Brain microvascular endothelial cell (primary cell): Measurements from ENCODE around the gene FBXW7.
"Not testable (repeated sequence)": the region's sequence is repeated elsewhere in the genome, so short reads cannot be mapped to it uniquely, and the experiment has no call there.

Experiments
- DNase-seq: peaks from one replicate; pipeline ENCODE4 v3.0.0-alpha.2; 2020
- H3K27ac ChIP-seq: fragments of 250-450 bp; sonication (Bioruptor Pico); 2 replicates; pipeline ENCODE4 v1.5.1; 2020; ENCODE audit warnings: mild to moderate bottlenecking, moderate library complexity
- H3K27me3 ChIP-seq: fragments of 250-450 bp; sonication (Bioruptor Pico); replicated peaks from 2 replicates; pipeline ENCODE4 v1.5.1; 2020; ENCODE audit warnings: mild to moderate bottlenecking
- H3K36me3 ChIP-seq: fragments of 250-450 bp; sonication (Bioruptor Pico); replicated peaks from 2 replicates; pipeline ENCODE4 v1.5.1; 2020; ENCODE audit warnings: mild to moderate bottlenecking
- H3K4me3 ChIP-seq: 2 replicates; pipeline ENCODE4 v1.5.1; 2011; ENCODE audit warnings: low read depth, mild to moderate bottlenecking, control low read depth, low read length, moderate library complexity
- CTCF ChIP-seq: IDR thresholded peaks from 2 replicates; pipeline ENCODE4 v1.5.1; 2011; ENCODE audit warnings: low read depth, mild to moderate bottlenecking, moderate library complexity, low read length, control low read depth, inconsistent platforms; ENCODE audit errors: missing control alignments
- in situ Hi-C: cut with HindIII; loops from 2 replicates; pipeline ENCODE4 v1.10.0; 2017; ENCODE audit warnings: low sequenced_read_pairs, low pct_ligation_motif_present

FBXW7 gene

GRCh38 chr4:152556834-152557233 lies 20.9 kb upstream of the FBXW7 start:
- Histone ChIP-seq H3K36me3 (no peaks in the 10 kb centered on the region), H3K27me3 (no peaks in the 10 kb centered on the region), H3K27ac (no peak overlapping the region), H3K4me3 (no peak overlapping the region)
- TF ChIP-seq CTCF, result no peak
- no peak for DNase-seq
- in situ Hi-C loops, result no loop called here

- no peaks in the 10 kb centered on the region for H3K27me3 ChIP-seq
- in situ Hi-C loops, result no loop called here
- DNase-seq, result no peak
- H3K4me3 ChIP-seq, result no peak overlapping the region
- H3K27ac ChIP-seq, result no peak overlapping the region
- no peak for TF ChIP-seq CTCF
- no peaks in the 10 kb centered on the region for H3K36me3 ChIP-seq
Observed at GRCh38 chr4:152556283-152556682, 20.4 kb upstream of the FBXW7 start.

- Histone ChIP-seq H3K27ac (no peak overlapping the region), H3K27me3 (no peaks in the 10 kb centered on the region), H3K36me3 (no peaks in the 10 kb centered on the region), H3K4me3 (no peak overlapping the region)
- no peak for DNase-seq
- no peak for TF ChIP-seq CTCF
- in situ Hi-C loops, result no loop called here
Observed at GRCh38 chr4:152554742-152555141, 18.9 kb upstream of the FBXW7 start.

GRCh38 chr4:152550687-152551086 lies 14.8 kb upstream of the FBXW7 start:
- H3K27ac ChIP-seq, H3K36me3 ChIP-seq, DNase-seq, H3K4me3 ChIP-seq, in situ Hi-C loops, H3K27me3 ChIP-seq: not testable (repeated sequence)

GRCh38 chr4:152545088-152545487 lies 9.2 kb upstream of the FBXW7 start:
- H3K4me3 ChIP-seq, result no peak overlapping the region

GRCh38 chr4:152544533-152544932 lies 8.6 kb upstream of the FBXW7 start:
- H3K36me3 ChIP-seq, H3K4me3 ChIP-seq, DNase-seq, in situ Hi-C loops, H3K27me3 ChIP-seq, H3K27ac ChIP-seq: not testable (repeated sequence)

More at GRCh38 chr4:152545088-152545487, 9.2 kb upstream of the FBXW7 start:
- H3K27me3 ChIP-seq, result no peaks in the 10 kb centered on the region
- no peak overlapping the region for H3K27ac ChIP-seq
- in situ Hi-C loops, result no loop called here
- TF ChIP-seq CTCF, result no peak
- H3K36me3 ChIP-seq, result no peaks in the 10 kb centered on the region
- DNase-seq, result no peak

GRCh38 chr4:152540941-152541340 lies 5.0 kb upstream of the FBXW7 start:
- in situ Hi-C loops, result no loop called here
- no peaks in the 10 kb centered on the region for H3K36me3 ChIP-seq
- no peaks in the 10 kb centered on the region for H3K27me3 ChIP-seq
- no peak overlapping the region for H3K4me3 ChIP-seq
- H3K27ac ChIP-seq, result no peak overlapping the region
- no peak for DNase-seq
- TF ChIP-seq CTCF, result no peak
